NK-92 treated with Interleukin-12 subunit alpha and Interleukin-12 subunit beta, amount 100 ng/mL, for 24 hours (cell line): ENCODE measurements around the gene SIN3B.
"Not testable (repeated sequence)": the region's sequence is repeated elsewhere in the genome, so short reads cannot be mapped to it uniquely, and the experiment has no call there.

Source experiments
- DNase-seq: peaks from one replicate; lab custom pipeline; 2025; lab: John Stamatoyannopoulos, UW

SIN3B gene, protein sequence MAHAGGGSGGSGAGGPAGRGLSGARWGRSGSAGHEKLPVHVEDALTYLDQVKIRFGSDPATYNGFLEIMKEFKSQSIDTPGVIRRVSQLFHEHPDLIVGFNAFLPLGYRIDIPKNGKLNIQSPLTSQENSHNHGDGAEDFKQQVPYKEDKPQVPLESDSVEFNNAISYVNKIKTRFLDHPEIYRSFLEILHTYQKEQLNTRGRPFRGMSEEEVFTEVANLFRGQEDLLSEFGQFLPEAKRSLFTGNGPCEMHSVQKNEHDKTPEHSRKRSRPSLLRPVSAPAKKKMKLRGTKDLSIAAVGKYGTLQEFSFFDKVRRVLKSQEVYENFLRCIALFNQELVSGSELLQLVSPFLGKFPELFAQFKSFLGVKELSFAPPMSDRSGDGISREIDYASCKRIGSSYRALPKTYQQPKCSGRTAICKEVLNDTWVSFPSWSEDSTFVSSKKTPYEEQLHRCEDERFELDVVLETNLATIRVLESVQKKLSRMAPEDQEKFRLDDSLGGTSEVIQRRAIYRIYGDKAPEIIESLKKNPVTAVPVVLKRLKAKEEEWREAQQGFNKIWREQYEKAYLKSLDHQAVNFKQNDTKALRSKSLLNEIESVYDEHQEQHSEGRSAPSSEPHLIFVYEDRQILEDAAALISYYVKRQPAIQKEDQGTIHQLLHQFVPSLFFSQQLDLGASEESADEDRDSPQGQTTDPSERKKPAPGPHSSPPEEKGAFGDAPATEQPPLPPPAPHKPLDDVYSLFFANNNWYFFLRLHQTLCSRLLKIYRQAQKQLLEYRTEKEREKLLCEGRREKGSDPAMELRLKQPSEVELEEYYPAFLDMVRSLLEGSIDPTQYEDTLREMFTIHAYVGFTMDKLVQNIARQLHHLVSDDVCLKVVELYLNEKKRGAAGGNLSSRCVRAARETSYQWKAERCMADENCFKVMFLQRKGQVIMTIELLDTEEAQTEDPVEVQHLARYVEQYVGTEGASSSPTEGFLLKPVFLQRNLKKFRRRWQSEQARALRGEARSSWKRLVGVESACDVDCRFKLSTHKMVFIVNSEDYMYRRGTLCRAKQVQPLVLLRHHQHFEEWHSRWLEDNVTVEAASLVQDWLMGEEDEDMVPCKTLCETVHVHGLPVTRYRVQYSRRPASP

DNA sequence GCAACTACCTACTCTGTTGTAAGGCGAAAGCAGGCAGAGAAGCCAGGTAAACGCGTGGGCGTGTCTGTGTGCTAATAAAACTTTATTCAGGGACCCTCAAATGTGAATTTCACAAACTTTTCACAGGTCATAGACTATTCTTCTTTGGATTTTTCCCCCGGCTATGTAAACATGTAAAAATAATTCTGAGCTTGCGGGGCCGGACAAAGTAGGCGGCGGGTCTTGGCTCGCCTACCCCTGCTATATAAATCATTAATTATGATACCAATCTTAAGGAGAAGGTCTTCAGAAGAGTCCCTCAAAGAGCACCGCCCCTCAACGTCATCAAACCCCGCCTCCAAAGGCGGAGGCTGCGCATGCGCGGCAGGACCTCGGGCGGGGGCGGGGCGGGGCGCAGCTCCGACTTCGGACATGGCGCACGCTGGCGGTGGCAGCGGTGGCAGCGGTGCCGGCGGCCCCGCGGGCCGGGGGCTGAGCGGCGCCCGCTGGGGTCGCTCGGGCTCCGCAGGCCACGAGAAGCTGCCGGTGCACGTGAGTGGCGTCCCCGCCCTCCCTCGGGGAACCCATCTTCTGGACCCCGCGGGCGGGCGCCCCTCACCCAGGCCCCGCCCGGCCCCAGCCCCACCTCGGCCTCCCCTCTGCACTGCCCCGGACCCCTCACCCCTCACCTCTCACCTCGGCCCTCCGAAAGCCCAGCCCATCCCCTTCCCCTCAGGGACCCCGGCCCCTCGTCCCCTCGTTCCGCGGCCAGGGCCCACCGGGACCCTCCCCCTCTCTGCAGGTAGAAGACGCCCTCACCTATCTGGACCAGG lies at the start of gene SIN3B:
Gene SIN3B, plus strand, starts transcription at position 389 of the 812 bp plus-strand sequence. Its CDS starts 23 bp downstream, at position 412.
- DNase-seq: peak; percentile 68

DNA sequence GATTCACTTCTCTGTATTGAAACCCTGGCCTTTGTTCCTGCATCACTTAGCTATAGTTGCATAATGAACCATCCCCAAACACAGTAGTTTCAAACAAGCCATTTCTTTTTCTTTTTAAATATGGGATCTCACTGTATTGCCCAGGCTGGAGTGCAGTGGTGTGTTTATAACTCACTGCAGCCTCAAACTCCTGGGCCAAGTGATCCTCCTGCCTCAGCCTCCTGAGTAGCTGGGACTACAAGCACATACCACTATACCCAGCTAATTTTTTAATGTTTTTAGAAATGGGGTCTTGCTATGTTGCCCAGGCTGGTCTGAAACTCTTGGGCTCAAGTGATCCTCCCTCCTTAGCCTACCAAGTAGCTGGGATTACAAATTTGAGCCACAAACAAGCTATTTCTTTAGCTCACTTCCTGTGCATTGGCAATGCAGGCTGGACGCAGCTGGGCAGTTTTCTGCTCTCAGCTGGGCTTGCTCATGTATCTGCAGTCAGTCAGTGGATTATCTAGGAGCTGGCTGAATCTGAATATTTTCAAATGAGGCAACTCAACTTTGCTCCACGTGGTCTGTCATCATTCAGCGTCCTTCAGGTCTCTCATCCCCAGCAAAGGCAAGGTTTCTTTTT lies 49.5 kb upstream of the SIN3B start:
- DNase-seq: no peak

- DNase-seq: no peak
Observed at GRCh38 chr19:16782719-16783118, 46.5 kb upstream of the SIN3B start.

DNA sequence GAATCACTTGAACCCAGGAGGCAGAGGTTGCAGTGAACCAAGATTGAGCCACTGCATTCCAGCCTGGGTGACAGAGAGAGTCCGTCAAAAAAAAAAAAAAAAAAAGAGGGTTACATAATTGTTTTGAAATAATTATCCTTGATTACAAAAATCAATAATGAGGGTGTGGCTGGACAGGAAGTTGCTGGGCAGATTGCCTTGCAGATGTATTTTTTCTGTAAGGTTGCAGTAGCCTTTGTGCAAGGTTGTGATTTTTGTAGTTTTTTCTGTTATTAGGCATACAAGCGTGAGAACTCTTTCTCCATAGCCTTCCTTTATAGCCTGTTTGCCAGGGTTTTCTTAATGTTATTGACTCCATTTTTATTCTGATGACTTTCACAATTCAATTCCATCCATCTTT lies 40.7 kb upstream of the SIN3B start:
- DNase-seq: no peak

- no peak for DNase-seq
Observed at GRCh38 chr19:16789238-16789637, 40.0 kb upstream of the SIN3B start.

DNA sequence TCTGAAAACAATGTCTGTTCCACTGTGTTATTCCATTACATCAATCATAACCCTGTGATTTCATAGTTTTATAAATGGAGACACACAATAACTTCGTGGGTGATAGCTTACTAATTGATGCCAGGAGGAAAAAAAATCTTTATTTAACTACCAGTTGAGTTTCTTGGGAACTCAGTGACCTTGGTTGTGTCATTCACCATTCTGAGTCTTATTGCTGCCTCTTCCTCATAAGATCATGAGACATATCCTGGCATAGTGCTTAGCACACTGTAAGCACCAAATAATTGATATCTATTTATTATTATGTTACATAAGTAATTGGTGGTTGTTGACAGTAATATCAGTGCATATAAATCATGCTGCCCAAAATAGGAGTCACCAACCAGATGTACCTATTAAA lies 39.1 kb upstream of the SIN3B start:
- no peak for DNase-seq

DNA sequence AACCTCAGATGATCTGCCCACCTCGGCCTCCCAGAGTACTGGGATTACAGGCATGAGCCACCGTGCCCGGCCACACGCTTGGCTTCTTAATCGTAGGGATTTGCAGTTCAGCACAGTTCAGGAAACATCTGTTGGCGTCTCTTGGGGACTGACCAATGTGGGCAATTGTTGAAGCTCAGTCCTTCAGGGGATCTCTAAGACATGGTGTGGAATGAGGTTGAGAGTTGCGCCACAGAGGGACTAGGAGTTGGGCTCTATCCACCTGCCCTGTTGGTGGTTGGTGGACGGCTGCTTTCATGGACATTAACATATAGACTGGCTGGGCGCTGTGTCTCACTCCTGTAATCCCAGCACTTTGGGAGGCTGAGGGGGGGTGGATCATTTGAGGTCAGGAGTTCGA lies 37.3 kb upstream of the SIN3B start:
- no peak for DNase-seq

GRCh38 chr19:16794456-16795441 lies 34.4 kb upstream of the SIN3B start:
- DNase-seq: no peak

DNA sequence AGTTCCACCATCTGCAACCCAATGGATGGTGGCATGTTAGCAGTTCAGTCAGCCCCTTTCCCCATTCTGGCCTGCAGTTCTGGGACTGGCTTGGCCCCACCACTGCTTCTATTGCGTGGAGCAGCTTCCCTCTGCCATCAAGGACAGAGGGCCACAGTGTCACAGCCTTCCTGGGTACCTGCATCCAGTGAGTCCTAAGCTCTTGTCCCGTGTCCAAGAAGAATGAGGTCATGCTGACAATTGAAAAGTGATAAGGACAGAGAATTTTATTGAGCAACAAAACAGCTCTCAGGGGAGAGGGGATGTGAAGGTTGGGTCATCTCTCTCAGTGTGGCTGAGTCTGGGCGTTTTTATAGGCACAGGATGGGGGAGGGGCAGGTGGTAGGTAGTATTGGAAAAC lies 33.5 kb upstream of the SIN3B start:
- no peak for DNase-seq

- no peak for DNase-seq
Observed at GRCh38 chr19:16797876-16798275, 31.3 kb upstream of the SIN3B start.

GRCh38 chr19:16798326-16798725 lies 30.9 kb upstream of the SIN3B start:
- DNase-seq: not testable (repeated sequence)

DNA sequence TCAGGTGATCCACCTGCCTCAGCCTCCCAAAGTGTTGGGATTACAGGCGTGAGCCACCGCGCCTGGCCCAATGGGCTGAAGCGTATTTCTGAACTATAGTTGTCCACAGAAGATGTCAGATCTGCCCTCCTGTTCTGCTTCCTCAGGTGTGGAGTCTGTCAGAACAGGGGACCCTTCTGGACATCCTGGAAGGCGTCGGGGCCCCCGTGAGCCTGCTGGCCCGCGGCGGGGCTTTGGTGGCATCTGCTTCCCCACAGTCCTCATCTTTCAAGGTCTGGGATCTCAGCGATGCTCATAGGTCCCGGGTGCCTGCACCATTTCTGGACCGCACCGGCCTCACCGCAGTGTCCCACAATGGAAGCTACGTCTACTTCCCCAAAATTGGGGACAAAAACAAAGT lies 29.5 kb upstream of the SIN3B start:
- no peak for DNase-seq

DNA sequence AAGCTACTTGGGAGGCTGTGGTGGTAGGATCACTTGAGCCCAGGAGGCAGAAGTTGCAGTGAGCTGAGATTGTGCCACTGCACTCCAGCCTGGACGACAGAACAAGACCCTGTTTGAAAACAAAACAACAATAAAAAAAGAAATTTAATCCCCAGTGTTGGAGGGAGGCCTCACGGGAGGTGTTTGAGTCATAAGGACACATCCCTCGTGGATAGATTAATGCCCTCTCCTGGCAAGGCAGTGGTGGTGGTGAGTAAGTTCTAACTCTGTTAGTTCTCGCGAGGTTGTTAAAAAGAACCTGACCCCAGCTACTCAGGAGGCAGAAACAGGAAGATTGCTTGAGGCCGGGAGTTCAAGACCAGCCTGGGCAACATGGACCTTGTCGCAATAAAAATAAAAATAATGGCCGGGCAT lies 27.6 kb upstream of the SIN3B start:
- DNase-seq: no peak

DNA sequence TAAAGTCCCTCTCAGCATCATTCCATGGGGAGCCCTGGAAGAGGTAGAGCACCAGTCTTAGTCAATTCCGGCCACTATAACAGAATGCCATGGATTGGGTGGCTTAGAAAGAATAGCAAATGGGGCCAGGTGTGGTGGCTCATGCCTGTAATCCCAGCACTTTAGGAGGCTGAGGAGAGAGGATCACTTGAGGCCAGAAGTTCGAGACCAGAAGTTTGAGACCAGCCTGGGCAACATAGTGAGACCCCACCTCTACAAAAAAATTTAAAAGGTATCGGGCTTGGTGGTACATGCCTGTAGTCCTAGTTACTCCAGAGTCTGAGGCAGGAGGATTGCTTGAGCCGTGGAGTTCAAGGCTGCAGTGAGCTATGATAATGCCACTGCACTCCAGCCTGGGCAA lies 25.0 kb upstream of the SIN3B start:
- no peak for DNase-seq

- no peak for DNase-seq
Observed at GRCh38 chr19:16807549-16808284, 21.5 kb upstream of the SIN3B start.

- DNase-seq: no peak
Observed at GRCh38 chr19:16814526-16815100, 14.6 kb upstream of the SIN3B start.

- no peak for DNase-seq
Observed at GRCh38 chr19:16820056-16820455, 9.1 kb upstream of the SIN3B start.

DNA sequence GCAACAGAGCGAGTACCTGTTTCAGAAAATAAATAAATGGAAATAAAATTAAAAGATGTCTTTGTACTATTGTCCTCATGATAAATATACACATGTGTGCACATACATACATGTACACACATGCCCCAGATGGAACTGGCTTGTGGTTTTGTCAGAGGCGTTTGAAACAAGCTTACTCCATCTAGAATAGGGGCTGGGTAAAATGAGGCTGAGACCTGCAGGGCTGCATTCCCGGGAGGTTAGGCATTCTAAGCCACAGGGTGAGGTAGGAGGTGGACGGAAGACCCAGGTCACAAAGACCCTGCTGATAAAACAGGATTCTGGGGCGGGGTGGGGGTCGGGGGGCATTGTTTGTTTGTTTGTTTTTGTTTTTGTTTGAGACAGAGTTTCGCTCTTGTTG lies 8.1 kb upstream of the SIN3B start:
- DNase-seq: no peak

GRCh38 chr19:16822648-16823047 lies 6.5 kb upstream of the SIN3B start:
- DNase-seq: no peak
